UCSD-AML1 (cell line): ENCODE data around the gene C6orf89.

Experiments
- DNase-seq: peaks from one replicate; lab custom pipeline; 2025; ENCODE audit not compliant: unreplicated experiment; lab: John Stamatoyannopoulos, UW

Gene C6orf89, protein sequence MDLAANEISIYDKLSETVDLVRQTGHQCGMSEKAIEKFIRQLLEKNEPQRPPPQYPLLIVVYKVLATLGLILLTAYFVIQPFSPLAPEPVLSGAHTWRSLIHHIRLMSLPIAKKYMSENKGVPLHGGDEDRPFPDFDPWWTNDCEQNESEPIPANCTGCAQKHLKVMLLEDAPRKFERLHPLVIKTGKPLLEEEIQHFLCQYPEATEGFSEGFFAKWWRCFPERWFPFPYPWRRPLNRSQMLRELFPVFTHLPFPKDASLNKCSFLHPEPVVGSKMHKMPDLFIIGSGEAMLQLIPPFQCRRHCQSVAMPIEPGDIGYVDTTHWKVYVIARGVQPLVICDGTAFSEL

DNA sequence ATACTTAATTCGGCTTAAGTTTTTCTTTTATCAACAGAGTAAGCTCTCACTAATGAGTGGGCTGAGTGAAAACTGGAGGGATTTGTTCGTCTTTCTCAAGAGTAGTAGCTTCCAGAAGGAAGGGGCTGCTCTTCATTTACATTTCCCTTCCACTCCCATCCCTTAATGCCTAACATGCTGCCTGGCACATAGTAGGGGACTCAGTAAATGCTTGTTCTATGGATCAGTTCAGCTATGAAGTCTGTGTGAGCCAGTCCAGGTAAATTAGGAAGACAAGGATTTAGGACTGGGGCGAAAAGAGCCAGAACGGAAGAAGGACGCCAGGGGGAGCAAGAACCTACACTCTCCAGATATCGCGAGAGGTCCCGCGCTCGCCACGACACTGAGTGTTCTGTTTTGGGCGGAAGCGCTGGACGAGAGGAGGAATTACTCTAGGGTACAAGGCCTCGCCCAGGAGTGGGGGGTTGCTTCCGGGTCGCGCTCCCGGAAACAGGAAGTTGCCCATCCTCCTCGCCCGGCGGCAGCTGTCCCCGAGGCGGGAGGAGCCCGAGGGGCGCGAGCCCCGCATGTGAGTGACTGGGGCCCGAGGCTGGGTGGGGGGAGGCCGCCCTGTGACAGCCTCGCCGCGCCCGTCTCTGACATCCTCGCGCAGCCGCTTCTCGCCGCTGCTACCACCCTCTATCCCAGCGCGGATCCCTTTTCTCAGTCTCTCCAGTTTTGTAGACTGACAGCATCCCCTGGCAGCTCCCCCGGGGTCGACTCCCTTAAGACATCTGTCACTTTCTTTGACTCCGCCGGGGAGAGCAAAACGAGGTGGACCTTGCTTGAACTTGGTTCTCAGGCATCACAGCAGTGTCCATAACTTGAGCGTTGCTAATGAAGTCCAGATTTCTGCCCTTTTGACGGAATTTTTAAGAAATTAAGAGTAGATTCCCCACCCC, at the start of gene C6orf89:
TSS of gene C6orf89 (plus strand) at position 492 of the 941 bp plus-strand sequence. CDS start 13,493 bp downstream, outside the sequence.
- DNase-seq, result peak; percentile 95

DNA sequence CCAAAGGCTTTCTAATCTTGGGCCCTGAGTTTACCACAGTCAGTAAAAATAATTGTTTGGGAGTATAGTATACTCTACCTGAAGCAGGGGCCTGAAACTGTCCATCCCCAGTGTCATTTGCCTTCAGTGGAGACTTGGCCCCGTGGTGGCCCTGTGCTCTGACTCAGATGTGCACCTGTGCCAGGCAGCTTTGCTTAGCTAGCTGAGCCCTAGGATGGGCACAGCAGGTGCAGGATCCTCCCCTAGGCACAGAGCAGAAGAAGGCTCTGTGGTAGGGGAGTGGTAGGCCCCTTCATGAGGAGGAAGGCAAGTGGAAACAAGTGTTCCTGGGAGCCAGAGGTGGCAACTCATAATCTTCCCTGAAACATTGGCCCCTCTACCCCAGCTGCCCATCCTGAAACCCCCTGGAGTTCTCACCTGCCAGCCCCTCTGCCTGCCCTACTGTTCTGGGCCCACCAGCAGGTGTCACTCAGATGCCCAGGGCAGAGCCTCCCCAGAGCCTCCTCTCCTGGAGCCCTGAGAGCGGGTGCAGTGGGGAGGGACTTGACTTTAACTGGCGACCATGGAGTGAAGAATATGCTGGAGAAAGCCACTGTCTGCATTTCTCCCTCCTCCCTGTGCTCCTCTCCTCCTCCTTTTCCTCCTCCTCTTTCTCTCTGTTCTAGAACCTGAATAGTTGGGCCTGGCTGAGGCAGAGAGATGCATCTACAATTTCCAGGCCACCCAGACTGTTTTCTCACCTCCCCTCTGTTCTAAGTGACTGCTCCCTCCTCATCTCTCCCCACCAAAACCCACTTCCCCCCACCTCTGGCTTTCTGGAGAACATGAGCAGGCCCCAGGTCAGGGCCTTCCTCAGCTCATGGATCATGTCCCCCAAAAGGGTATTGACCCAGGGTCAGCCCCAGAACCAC, 49.4 kb upstream of the C6orf89 start:
- DNase-seq, result no peak

DNA sequence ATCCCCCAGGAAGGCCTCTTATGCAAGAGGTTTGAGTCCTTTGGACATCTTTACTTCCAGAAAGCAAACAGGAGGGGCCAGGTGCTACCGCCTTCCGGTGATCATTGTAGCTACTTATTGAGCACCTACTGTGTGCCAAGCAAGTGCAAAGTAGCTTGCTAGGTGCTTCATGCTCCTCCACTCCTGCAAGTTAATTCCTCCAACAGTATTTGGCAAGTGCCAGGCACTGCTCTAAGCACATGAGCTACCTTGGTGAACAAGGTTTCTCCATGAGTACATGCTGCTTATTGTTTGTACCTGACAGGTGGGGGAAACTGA, 48.8 kb upstream of the C6orf89 start:
- no peak for DNase-seq

DNA sequence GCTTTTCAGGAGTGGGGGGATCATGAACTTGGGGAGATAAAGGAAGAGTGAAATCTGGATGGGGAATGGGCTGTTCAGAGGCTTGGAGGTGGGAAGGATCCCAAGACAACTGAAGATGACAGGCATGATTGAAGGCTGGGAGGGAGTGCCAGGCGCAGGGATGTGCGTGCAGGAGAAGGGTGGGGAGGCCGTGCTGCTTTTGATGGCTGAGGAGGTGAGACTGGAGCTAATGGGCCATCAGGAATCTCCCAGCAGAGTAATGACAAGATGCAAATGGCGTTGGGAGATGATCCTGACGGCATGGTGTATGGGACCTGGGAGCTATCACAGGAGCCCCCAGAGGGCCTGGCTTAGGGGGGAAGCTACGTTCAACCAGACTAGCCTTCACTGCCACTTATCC, 48.1 kb upstream of the C6orf89 start:
- DNase-seq, result no peak

DNA sequence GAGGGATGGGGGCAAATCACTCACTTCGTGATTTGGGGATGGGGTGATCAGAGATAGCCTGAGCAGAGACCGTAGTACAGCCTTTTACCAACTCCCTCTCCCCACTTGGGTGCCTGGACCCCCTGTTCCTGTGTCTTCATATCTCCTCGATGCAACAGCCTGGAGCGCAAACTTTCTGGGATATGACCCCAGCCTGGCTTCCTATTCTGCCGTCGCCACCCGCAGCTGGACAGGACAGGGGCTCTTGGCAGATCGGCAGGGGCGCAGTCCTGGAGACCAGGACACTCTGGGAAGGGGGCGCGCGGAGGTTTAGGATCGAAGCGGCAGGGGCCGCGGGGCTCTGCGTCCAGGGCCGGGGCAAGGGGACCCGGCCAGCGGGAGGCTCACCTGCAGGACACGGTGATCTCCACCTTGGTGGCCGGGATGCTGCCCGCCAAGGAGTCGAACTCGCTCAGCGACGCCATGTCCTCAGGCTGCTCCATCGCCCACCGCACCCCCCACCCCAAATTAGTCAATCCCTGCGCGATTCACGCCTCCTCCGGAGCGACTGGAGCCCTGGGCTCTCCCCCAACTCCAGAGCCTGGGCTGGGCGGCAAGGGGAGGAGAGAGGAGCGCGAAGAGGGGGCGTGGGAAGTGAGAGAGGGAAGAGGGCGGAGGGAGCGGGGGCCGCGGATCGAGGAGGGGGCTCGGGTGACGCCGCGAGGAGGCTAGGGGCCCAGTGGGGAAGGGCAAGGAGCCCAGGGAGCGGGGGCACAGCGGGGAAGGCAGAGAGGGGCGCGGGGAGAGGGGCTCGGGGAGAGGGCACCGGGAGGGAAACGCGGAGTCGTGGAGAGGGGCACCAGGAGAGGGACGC, 46.6 kb upstream of the C6orf89 start, which contains the start of gene CPNE5:
TSS of gene CPNE5 (minus strand) at position 549 of the 853 bp plus-strand sequence. CDS start at position 482, 67 bp downstream.
- no peak for DNase-seq

DNA sequence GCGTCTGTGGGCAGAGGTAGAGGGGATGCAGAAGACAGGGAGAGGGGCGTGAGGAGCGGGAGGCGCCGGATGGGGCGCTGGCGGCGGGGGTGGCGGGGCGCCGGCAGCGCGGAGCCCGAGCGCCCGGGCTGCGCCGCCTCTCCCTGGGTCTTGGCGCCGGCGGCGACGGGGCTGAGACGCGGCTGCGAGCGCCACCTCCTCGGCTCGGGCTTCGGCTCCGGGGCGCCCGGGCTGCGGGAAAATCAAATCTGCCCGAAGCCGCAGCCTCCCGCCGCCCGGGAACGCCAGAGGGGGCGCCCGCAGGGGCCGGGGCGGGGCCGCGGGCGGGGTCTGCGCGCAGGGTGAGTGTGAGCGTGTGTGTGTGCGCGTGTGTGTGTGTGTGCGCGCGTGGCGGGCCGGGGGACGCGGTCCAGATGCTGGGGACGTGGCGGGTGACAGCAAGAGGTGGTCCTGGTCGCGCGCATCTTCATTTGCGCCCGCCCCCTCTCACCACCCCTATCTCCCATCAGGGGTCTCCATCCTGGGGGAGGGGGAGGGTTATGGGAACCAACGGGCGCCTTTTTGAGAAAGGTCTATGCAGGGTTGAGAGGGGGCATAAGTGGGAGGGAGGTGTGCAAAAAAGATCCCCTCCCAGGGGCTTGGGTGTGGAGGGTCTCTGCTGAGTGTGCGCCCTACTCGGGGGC, 45.9 kb upstream of the C6orf89 start:
- DNase-seq, result peak; percentile 48

DNA sequence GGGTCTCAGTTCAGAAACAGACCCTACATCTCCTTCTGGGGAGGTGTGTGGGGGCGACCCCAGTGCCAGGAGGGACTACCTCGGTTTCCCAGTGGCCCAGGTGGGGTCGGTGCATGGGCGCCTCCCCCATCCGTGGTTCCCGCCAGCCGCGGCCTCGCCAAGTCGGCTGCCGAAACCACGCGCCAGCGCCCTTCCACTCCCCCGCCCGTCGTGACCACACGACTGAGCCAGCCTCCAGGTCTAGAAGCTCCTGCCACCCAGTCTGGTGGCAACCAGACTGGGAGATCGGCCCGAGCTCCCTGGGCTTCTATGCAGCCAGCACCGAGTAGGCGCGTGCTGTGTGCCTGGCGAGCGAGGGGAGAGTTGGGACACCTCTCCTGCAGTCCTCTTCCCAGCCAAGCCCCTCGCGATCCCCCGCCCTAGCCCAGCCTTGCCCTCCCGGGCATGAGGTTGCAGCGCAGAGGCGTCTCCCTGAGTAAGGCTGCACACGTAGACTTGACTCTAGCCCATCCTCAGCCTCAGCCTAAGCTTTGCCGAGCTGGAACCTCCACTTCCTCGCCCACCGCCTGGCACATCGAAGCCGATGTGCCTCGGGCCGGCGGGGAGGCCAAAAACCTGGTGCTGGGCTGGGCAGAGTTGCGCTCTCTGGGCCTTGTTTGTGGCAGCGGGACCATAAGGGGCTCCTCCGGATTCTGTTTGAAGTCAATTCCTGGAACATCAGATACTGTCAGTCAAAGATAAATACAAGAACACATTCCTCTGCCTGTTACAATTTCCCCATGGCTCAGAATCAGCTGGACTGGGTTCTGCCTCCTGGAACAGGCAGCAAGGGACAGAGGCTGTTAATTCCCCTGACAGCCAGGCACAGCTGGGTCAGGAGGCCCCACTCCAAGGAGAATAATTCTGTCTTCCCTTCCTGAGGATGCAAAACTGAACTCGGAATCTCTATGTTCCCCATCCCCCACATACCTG, 45.0 kb upstream of the C6orf89 start:
- DNase-seq, result no peak

DNA sequence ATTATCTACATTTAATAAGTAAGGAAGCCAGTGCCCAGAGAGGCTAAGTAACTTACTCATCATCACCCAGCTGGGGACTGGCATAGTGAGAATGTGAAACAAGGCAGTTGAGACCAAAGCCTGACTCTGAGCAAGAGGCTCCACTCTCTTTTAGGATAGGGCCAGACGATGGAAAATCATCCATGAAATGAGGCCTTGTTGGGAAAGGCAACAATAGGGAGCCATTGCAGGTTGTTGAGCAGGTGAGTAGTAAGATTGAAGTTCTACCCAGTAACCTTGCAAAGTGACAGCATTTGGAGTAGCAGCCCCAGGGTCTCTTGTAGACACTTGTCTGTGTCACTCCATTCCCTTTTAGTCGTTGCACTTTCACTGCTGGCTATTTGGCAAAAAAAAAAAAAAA, 44.0 kb upstream of the C6orf89 start:
- DNase-seq, result no peak

DNA sequence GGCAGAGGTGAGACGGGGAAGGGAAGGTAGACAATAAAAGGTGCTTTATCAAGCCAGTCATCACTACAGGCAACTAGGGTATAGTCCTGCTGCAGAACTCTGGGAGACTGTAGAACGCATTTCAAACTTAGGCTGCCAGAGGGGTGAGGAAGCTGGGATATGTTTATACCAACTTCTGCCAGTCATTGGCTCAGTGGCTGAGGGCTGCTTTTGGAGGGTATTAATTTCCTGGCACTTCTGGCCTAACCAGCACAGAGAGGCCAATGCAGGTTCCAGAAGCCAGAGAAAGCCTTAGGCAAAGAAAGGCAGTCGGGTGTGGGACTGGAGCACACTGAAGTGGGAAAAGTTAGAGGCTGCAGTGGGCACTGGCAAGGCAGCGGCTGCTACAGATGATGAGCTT, 42.6 kb upstream of the C6orf89 start:
- no peak for DNase-seq

DNA sequence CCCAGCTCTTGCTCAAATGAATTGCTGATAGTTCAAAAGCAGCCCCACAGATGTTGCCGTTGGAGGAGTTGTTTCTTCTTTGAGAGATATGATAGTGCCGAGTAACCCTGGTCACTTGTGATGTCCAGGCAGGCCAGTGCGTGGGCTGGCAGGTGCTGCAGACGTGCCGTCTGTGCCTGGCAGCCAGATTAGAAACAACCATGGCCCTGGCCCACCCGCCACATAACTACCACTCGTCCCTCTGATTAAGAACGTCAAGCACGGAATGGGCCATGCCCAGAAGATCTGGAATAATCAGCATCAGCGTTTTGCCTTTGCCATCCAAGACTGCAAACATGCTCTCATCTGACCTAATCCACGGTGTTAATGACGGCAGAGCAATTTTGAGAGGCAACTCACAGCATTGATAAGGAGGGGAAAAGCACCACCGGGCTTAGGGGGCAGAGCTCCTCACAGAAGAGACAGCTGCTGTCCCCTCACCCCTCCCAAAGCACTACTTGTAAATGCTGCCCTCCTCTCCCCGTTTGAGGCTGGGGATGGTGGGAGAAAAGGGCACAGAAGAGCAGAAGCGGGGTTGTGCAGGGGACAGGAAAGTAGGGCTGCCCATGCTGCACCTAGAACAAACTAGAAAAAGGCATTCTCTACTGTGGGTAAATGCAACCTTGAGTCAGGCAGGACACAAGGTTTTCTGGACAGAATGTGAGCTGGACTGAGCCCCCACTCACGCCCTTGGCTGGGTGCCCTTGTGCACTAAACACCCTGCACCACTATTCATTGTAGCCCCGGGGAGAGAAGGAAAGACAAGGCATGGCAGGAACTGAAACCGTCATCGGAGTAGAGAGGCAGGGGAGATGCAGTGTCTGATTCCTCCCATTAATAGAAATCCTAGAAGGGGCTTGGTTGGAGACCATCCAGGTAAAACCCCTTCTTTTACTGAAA, 41.3 kb upstream of the C6orf89 start:
- DNase-seq, result no peak

DNA sequence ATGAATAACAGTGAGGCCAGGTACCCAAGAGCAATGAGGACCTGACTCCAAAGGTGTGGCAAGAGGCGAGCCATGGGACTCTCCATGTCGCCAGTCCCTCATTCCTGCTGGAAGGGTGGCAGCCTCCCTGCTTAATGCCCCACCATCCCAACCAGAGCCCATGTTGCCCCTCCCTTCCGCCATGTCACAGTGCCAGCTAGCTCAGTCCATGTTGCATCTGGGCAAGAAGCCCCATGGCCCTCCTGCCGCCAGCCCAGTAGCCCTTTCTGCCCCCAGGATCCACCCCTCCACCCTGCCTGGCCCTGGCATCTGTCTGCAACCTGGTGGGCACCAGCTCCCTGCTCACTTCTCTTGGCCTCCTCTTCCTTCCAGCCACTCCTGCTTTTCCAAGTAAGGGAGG, 40.5 kb upstream of the C6orf89 start:
- no peak for DNase-seq

DNA sequence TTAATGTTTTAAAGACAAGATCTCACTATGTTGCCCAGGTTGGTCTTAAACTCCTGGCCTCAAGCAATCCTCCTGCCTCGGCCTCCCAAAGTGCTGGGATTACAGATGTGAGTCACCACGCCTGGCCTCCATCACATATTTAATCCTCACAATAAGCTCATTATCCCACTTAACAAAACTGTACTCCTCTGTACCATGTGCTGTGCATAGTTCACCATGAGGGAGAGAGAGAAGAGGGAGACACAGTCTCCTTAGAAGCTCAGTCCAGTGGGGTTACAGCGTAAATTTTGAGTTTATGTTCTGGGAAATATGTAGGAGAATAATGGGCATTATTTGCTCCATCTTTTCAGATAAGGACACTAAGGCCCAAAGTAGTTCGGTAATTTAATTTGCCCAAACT, 38.6 kb upstream of the C6orf89 start:
- no peak for DNase-seq

DNA sequence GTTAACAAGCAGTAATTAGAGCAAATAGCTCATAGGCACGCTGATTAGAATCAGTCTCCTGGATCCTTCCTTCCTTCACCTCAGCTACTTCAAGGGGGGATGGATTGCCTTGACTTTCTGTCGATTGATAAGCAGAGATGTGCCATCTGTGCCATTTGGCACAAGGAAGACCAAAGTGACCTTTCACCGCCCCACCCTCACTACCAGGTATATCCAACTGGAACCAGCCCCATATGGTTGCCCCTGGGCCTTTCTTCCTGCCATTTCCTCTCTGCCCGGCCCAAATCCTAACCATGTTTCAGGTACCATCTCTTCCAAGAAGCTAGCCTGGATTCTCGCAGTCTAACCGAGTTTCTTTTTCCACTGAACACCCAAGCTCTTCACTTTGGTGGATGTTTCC, 37.8 kb upstream of the C6orf89 start:
- DNase-seq, result no peak

DNA sequence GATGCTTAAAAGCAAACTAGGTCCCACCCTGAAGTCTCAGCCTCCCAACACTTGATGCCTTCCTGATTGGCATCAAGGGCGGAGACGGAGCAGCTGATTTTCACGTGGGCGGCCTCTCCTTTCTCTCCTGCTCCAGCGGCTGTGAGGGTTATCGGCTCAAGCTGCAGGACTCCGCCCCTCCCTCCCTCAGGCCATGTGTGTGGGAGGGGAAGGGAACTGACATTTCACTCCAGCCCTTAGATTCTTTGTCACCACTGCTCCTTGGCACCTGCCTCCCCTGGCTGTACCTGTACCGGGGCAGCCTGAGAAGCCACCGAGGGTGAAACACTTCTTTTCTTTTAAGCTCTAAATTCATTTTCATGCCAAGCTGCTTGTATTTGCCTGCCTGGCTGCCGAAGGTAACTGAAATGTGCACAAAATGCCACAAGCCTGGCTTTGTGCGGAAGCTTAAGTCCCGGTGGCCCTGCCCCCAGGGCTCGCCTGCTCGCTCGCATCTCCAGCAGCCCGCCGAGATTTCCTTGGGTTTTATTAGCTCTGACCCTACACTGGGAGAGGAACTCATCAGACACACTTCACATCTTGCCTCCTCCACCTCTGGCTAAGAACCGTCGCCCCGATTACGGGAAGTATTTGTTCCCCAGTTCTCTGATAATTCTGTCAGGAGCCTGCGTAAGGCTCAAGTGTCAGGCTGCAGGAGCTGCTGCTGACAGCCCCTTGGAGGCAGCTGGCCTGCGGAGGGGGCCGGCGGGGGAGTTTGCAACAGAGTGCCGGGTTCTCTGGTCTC, 36.9 kb upstream of the C6orf89 start:
- peak; percentile 47 for DNase-seq

DNA sequence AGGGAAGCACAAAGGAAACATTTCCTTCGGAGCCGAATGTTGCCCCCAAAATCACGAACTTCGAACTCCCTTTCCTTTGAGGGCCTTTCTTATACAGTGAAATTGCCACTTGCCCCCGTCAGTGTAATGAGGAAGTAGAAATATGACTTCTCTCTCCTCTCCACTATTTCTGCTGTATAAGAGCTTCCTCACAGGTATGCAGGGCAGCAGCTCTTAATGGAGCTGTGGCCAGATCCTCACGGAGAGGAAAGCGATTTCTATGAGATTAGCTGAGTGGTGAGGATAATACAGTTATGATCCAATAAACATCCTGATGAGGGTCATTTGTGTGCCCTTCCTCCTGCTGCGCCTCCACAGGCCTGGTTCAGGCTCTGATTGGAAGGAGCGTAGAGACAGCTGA, 35.7 kb upstream of the C6orf89 start:
- no peak for DNase-seq

DNA sequence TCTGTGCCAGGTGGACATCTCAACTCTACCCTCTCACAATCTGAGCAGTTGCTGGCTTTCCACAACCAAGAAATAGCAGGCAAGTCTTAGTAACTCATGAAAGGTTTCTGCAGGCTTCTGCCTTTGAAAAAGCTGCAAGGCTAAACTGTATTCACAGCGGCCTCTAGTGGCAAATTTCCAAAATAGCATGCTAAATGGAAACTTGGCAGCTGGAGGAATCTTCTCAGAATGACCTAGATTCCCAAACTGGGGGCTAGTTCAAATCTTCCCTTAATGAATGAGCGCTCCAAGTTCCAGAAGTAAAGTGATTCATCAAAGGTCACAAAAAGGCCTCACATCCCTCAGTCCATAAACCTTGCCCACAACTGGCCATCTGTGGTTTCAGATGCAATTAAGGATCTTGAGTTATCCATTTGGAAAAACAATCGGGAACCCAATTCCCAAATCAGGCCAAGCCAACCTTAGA, 34.6 kb upstream of the C6orf89 start:
- no peak for DNase-seq
